ENCODE data around the gene POU2AF2.

Gene POU2AF2

DNA sequence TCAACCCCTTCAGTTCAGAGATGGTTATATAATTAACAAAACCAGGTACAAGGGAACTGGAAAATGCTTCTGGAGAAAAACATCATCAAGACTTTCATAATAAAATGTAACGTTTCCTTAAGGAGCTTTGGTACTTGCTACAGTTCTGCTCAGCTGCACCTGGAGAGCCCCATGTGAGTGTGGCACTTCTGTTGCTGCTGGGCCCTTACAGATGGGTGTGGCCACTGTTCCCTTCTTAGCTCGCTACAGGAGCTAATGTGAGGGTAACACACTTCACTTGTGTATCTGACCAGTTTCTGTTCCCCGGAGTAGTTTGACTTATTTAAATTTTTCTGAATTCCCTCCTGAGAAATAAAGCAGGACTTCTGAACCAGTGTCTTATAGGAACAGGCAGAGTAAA lies 56.8 kb downstream of the POU2AF2 start:
- no peaks in the 10 kb centered on the region for H3K9me2 ChIP-seq (ENCODE audit: low read depth, low read length)
- H3K27me3 ChIP-seq (ENCODE audit: insufficient read depth, low read length), result 0 out of 2 replicates have a peak, but pooled peaks cover 5% of the 10 kb centered on the region
- no peaks in the 10 kb centered on the region for H4K20me1 ChIP-seq (ENCODE audit: insufficient read depth, low read length)
- no peak overlapping the region for H3K4me2 ChIP-seq (ENCODE audit: low read length)
- no peak overlapping the region for H3K27ac ChIP-seq (ENCODE audit: low read depth, low read length, poor library complexity, severe bottlenecking)
- peaks cover 8% of the 10 kb centered on the region; the same call in 1 of the 2 replicates for H3F3A ChIP-seq (ENCODE audit: insufficient read depth, low read length)
- H3K9ac ChIP-seq (ENCODE audit: low read length), result no peak overlapping the region
- no peaks in the 10 kb centered on the region for H3K79me2 ChIP-seq (ENCODE audit: insufficient read depth, low read length)
- peaks cover 59% of the 10 kb centered on the region; the same call in 1 of the 2 replicates for H3K36me3 ChIP-seq (ENCODE audit: insufficient read depth, low read length)
- no peak overlapping the region for H3K4me3 ChIP-seq (ENCODE audit: low read depth, low read length, poor library complexity, severe bottlenecking)
- H3K4me1 ChIP-seq (ENCODE audit: insufficient read depth, low read length, severe bottlenecking), result peaks cover 29% of the 10 kb centered on the region
- H2AFZ ChIP-seq (ENCODE audit: low read length), result no peak overlapping the region
- no peak for TF ChIP-seq EZH2 (IDR thresholded peaks at IDR 0.05; ENCODE audit: borderline replicate concordance, low read length)
- TF ChIP-seq, protein P1, sequence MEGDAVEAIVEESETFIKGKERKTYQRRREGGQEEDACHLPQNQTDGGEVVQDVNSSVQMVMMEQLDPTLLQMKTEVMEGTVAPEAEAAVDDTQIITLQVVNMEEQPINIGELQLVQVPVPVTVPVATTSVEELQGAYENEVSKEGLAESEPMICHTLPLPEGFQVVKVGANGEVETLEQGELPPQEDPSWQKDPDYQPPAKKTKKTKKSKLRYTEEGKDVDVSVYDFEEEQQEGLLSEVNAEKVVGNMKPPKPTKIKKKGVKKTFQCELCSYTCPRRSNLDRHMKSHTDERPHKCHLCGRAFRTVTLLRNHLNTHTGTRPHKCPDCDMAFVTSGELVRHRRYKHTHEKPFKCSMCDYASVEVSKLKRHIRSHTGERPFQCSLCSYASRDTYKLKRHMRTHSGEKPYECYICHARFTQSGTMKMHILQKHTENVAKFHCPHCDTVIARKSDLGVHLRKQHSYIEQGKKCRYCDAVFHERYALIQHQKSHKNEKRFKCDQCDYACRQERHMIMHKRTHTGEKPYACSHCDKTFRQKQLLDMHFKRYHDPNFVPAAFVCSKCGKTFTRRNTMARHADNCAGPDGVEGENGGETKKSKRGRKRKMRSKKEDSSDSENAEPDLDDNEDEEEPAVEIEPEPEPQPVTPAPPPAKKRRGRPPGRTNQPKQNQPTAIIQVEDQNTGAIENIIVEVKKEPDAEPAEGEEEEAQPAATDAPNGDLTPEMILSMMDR (IDR thresholded peaks at IDR 0.05; ENCODE audit: low read length), result no peak
- H3K9me3 ChIP-seq (ENCODE audit: low read length), result no peaks in the 10 kb centered on the region

- Histone ChIP-seq H3F3A (ENCODE audit: insufficient read depth, low read length) (peaks cover 8% of the 10 kb centered on the region; the same call in 1 of the 2 replicates), H3K27ac (ENCODE audit: low read depth, low read length, poor library complexity, severe bottlenecking) (no peak overlapping the region), H3K27me3 (ENCODE audit: insufficient read depth, low read length) (0 out of 2 replicates have a peak, but pooled peaks cover 5% of the 10 kb centered on the region), H4K20me1 (ENCODE audit: insufficient read depth, low read length) (no peaks in the 10 kb centered on the region), H3K36me3 (ENCODE audit: insufficient read depth, low read length) (peaks cover 71% of the 10 kb centered on the region; the same call in 1 of the 2 replicates), H3K79me2 (ENCODE audit: insufficient read depth, low read length) (no peaks in the 10 kb centered on the region), H3K9me2 (ENCODE audit: low read depth, low read length) (no peaks in the 10 kb centered on the region), H2AFZ (ENCODE audit: low read length) (no peak overlapping the region), H3K4me1 (ENCODE audit: insufficient read depth, low read length, severe bottlenecking) (peaks cover 25% of the 10 kb centered on the region), H3K9ac (ENCODE audit: low read length) (no peak overlapping the region), H3K9me3 (ENCODE audit: low read length) (no peaks in the 10 kb centered on the region), H3K4me2 (ENCODE audit: low read length) (no peak overlapping the region), H3K4me3 (ENCODE audit: low read depth, low read length, poor library complexity, severe bottlenecking) (no peak overlapping the region)
- TF ChIP-seq EZH2 (IDR thresholded peaks at IDR 0.05; ENCODE audit: borderline replicate concordance, low read length), result no peak
- TF ChIP-seq, protein P1 (IDR thresholded peaks at IDR 0.05; ENCODE audit: low read length), result no peak
These were observed 57.9 kb downstream of the POU2AF2 start for GRCh38 chr11:111303461-111303860.

DNA sequence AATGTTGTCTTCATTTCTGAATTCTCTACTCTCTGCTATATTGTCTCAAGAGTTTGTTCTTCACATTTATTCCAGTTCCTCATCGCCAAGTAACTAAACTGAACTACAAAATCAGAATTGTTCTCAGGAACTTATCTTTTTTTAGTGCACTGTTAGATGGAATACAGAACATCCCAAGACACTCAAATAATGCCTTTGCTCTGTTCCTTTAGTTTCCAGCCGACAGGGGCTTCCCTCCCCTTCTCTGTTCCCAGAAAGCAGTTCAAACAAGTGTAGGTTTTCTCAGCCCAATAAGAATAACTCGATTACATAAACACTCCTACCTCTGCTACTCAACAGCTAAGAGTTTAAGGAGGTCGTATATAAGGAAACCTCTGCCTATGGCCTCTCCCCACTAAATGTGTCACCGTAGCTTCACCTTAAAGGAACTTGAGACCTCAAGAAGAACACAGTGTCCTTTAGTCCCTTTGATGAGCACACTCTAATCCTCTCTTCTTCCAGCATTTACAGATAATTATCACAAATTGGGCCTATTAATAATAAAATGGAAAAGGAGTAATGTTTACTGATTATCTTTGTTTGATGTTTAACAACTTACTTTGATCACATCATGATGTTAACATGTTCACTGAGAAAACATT lies 59.8 kb downstream of the POU2AF2 start:
- H3F3A ChIP-seq (ENCODE audit: insufficient read depth, low read length), result peaks cover 8% of the 10 kb centered on the region; the same call in 1 of the 2 replicates
- H3K4me1 ChIP-seq (ENCODE audit: insufficient read depth, low read length, severe bottlenecking), result peaks cover 14% of the 10 kb centered on the region
- H3K4me3 ChIP-seq (ENCODE audit: low read depth, low read length, poor library complexity, severe bottlenecking), result no peak overlapping the region
- no peaks in the 10 kb centered on the region for H3K9me2 ChIP-seq (ENCODE audit: low read depth, low read length)
- no peak overlapping the region for H3K27ac ChIP-seq (ENCODE audit: low read depth, low read length, poor library complexity, severe bottlenecking)
- H2AFZ ChIP-seq (ENCODE audit: low read length), result no peak overlapping the region
- H3K36me3 ChIP-seq (ENCODE audit: insufficient read depth, low read length), result peaks cover 65% of the 10 kb centered on the region; the same call in 1 of the 2 replicates
- TF ChIP-seq, protein P1 (IDR thresholded peaks at IDR 0.05; ENCODE audit: low read length), result no peak
- no peak for TF ChIP-seq EZH2 (IDR thresholded peaks at IDR 0.05; ENCODE audit: borderline replicate concordance, low read length)
- H3K9ac ChIP-seq (ENCODE audit: low read length), result no peak overlapping the region
- H4K20me1 ChIP-seq (ENCODE audit: insufficient read depth, low read length), result no peaks in the 10 kb centered on the region
- H3K4me2 ChIP-seq (ENCODE audit: low read length), result no peak overlapping the region
- H3K27me3 ChIP-seq (ENCODE audit: insufficient read depth, low read length), result 0 out of 2 replicates have a peak, but pooled peaks cover 5% of the 10 kb centered on the region
- H3K79me2 ChIP-seq (ENCODE audit: insufficient read depth, low read length), result no peaks in the 10 kb centered on the region
- no peaks in the 10 kb centered on the region for H3K9me3 ChIP-seq (ENCODE audit: low read length)

Measured in OCI-LY1 (cell line).